Superior temporal gyrus (tissue), 1 donor: ENCODE measurements around the gene DNAH11.
"Not testable (repeated sequence)": the region's sequence is repeated elsewhere in the genome, so short reads cannot be mapped to it uniquely, and the experiment has no call there.

Experiments used
- DNase-seq: peaks from one replicate; pipeline ENCODE4 v3.0.0-alpha.2; 2016; ENCODE audit errors: extremely low spot score

DNAH11 gene

DNA sequence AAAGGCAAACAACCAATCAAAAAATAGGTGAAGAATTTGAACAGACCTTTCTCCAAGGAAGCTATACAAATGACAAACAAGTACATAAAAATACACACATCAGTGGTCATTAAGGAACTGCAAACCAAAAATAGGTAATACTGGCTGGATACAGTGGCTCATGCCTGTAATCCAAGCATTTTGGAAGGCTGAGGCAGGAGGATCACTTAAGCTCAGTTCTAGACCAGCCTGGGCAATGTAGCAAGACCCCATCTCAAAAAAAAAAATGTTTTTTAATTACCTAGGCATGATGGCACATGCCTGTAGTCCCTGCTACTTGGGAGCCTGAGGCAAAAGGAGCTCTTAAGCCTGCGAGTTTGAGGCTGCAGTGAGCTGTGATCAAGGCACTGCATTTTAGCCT, 383.6 kb downstream of the DNAH11 start:
- DNase-seq = no peak

DNA sequence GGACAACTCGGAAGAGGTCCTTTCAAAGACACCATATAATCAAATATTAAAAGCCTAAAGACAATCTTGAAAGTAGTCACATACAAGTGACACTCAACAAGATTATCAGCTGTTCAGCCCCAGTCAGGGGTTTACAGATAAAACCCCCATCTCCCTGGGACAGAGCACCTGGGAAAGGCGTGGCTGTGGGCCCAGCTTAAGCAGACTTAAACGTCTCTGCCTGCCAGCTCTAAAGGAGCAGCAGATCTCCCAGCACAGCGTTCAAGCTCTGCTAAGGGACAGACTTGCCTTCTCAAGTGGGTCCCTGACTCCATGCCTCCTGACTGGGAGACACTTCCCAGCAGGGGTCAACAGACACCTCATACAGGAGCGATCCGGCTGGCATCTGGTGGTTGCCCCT, 384.9 kb downstream of the DNAH11 start:
- DNase-seq = no peak

DNA sequence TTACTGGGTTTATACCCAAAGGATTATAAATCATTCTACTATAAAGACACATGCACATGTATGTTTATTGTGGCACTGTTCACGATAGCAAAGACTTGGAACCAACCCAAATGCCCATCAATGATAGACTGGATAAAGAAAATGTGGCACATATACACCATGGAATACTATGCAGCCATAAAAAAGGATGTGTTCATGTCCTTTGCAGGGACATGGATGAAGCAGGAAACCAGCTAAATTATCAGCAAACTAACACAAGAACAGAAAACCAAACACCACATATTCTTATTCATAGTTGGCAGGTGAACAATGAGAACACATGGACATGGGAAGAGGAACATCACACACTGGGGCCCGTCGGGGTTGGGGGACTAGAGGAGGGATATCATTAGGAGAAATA, 390.5 kb downstream of the DNAH11 start:
- DNase-seq = not testable (repeated sequence)

DNA sequence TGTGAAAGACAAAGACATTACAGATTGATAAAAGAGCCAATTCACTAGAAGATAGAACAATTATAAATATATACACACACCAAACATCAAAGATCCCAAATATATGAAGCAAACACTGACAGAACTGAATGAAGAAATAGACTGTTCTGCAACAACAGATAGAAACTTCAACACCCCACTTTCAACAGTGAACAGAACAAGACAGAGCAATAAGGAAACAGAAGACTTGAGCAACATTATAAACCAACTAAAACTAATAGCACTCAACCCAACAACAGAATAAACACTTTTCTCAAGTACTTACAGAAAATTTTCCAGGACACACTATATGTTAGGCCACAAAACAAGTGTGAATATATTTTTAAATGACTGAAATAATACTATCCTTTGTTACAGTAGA, 392.0 kb downstream of the DNAH11 start:
- no peak for DNase-seq

DNA sequence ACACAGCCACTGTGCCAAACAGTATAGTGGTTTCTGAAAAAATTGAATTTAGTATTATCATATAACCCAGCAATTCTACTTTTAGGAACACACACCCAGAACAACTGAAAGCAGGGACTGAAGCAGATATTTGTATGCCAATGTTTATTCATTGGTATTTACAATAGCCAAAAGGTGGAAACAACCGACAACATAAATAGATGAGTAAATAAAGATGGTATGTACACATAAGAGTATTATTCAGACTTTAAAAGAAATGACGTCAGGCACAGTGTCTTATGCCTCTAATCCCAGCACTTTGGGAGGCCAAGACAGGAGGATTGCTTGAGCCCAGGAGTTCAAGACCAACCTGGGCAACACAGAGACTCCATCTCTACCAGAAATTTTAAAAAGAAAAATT, 395.6 kb downstream of the DNAH11 start:
- no peak for DNase-seq

DNA sequence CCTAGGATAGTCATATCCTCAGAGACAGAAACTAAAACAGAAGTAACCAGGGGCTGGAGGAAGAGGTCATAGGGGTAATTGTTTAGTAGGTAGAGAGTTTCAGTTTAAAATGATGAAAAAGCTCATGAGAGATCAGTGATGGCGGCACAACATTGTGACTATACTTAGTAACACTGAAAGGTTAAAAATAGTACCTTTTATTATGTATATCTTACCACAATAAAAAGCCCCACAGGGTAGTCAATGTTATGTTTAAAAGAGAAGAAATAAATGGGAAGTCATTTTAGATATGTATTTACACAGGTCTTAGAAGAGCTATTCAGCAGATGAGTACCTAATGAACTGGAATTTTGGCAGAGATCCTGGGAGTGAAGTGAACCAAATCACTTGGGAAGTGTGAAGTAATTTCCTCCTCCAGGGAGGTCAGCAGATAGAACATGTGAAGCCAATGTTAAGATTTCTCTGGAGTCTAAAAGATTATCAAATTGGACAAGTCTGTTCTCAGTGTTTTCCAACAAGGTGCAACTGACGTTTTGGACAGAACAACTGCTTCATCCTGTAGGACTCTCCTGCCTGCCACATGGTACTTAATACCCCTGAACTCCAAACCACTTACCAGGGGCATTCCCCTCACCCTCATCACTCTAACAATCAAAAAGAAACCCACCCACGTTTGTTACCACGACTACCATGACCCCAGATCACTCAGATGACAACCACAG, 396.5 kb downstream of the DNAH11 start:
- DNase-seq = no peak

DNA sequence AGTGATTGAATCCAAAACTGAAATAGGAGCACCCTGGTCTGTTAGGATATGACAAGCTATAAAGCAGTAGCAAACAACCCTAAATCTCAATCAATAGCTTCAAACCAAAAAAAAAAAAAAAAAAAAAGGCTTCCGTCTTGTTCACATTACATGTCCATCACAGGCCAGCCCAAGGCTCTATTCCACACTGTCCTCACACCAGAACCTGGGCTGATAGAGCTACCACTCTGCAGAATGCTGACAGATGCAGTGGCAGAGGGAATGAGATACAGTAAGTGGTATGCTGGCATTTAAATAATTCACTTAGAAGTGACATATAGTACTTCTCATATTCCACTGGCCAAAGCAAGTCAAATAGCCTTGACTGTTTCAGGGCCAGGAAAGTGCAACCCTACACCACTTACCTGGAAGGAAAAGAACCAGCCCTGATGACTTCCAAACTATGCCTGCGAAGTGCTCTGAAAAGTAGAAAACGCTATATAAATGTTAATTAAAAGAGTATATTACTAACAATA, 397.1 kb downstream of the DNAH11 start:
- no peak for DNase-seq

DNA sequence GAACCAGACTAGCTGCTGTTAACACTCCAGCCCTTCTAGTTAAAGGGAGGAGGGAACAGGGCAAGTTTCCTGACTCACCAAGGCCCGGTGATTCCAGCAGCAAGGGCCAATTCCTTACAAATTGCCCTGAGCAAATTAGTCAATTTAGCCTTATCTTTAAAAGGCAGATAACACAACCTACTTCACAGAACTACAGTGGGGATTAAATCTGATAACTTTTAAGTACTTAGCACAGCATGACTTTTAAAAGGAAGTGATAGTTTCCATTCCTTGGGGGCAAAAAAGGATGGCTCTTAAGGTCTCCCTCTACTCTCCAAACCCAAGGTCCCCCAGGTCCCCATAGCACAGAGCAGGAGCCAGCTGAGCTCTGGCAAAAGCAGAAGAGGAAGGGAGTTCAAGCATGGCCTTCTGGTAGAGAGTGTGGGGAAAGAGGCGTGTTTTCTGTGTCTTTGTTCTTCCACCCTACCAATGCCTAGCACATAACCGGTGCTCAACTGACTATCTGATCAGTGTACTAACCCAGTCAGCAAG, 398.8 kb downstream of the DNAH11 start:
- no peak for DNase-seq

DNA sequence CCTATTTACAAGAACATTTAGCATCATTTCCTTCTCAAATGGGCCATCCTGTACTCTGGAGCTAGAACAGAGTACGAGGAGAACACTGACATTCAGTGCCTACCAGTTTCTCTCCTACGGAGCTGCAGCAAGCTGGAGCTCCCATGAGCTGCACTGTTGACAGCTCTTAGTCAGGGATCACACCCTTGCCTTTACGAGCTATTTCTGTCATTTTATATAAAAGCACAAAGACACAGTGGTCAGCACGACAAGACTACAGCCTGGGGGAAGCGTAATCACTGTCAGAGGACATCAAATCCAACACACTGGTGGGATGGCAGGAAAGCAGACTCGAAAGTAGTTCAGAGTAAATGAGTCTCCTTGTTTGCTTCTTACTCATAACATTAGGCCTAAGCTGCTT, 400.1 kb downstream of the DNAH11 start:
- peak; percentile 73 for DNase-seq

DNA sequence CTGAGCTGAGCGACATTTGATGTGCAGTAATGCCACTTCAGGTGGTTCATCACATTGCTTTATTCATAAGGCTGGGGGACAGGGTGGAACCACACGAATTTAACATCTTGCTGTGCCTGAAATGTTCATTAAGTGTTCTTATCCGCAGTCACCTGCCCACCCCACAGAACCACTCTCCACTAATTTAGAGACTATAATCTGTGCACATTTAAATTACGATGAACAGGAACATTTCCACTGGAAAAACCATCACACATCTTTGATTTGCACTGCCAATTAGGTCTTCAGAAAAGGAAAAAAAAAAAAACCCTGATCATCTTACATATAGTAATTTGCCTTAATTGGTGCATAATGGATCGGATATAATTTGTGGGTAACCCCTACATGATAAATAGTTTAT, 400.6 kb downstream of the DNAH11 start:
- DNase-seq = no peak

DNA sequence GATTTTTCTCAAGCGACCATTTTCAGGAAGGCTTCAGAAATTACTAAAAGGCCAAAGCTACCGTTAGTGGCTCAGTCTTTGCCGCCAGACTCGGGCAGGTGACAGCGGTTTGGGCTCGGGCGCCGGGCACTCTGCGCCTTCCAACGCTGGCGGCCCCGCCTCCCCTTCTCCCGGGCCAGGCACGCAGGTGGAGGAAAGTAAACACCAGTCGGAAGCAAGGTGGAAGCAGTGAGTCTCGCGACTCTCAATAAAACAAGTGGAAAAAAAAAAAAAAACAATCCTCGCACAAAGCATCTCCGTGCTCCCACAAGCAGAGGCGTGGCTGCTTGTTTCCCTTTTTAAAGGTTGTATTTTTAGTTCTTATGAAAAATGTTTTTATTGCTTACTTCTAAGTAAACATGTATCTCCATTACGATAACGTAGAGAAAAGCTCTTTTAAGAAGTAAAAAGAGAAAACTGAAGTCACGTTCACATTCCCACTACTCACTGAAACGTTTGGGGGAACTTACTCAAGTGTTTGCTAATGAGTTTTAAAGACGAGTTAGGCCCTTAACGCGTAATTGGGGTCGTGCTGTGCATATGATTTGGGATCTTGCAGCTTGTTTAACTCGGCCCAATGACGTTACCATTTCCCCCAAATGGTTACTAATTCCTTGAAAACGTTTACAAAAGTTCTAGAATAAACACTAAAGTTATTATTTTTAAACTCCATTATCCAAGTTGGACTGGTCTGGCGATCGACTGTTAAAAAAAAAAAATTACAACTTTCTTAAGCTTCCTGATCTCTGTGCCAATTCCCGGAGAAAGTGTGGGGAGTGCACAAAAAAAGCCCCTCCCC, 402.0 kb downstream of the DNAH11 start:
- no peak for DNase-seq

DNA sequence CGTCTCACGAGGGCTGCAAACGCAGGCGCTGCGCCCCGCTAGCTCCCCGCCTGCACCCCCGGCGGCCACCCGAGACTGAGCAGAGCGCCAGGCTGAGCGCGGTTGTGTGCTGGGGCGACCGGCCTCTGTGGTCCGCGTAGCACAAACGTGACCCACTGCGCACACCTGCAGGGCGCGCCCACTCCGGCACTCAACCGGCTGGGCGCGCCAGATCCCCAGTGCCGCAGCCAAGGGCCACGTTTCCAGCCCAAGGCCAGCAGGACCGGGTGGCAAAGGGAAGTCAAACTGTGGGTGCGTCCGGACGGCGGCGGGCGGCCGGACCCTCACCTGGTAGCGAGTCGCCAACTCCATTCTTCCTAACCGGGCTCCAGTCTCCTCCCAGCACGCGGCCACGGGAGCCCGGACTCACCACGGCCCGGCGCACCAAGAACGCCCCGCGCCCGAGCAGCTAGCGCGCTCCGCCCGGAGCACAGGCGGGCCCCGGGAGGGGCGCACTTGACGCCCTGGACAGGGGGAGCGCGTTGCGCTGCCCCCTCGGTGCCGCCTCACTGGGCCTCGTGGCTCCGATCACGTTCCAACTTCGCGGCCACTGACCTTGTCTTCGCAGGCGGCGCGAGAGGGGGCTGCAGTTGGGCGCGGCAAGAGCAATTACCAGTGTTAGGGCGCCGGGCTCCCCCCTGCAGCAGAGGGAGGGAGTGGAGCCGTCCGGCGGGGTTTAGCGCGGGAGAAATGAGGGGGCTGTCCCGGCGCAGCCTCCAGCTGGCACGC, 402.8 kb downstream of the DNAH11 start, which contains the start of gene CDCA7L:
Gene CDCA7L (minus strand): TSS at position 446 of the 768 bp plus-strand sequence. CDS start 95 bp downstream, at position 351.
- peak; percentile 57 for DNase-seq

DNA sequence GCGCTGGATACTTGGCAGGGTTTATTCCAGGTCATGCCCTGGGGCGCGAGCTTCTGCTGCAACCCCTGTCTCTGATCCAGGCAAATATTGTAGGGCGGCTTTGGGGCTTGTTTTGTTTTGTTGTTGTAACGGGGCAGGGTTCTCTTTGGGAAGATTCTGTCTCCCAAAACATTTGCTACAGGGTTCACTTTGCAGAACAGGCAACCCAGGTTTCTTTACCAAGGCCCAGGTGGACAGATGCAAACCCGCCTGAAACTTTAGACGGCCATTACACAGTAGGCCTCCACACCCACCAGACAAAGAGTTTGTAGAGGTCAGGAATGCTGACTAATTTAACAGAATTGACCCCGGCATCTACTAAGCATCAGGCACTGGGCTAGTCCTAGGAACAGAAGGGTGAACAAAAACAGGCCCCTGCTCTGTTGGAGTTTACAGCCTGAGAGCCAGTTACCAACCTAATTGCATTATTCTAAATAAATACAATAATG, 403.4 kb downstream of the DNAH11 start:
- no peak for DNase-seq

DNA sequence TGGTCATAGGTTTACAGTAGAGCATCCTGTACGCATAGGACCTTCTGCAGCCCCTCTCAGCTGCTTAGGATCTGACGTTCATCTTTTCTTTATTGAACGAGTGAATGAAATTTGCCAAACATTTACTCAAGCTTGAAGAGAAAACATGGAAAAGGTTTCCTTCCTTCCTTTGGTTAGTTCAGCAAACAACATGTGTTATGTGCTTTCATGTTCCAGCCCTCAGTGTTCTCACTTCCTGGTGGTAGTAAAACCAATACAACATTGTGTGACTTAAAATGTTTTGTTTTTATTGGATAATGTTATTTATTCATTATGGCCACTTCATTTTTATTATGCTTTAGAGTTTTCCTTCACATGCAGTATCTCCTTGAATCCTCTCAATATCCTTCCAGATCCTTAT, 404.2 kb downstream of the DNAH11 start:
- no peak for DNase-seq

DNA sequence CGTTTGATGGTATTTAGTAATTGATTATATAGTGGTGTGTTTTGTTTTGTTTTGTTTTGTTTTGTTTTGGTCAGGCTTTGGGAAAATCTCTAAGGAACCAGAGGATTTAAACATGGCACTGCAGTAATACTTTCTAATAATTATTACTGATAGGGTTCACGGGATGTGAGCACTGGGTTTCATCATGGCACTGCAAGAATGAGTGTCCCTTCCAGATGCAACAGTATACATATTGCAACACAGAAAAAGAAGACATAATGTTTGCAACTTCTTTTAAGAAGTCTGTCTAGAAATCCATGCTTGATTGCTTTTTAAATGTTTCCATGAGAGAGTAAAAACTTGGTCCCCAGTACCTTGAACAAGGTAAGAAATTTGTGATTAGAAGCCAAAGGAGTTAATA, 405.1 kb downstream of the DNAH11 start:
- no peak for DNase-seq

DNA sequence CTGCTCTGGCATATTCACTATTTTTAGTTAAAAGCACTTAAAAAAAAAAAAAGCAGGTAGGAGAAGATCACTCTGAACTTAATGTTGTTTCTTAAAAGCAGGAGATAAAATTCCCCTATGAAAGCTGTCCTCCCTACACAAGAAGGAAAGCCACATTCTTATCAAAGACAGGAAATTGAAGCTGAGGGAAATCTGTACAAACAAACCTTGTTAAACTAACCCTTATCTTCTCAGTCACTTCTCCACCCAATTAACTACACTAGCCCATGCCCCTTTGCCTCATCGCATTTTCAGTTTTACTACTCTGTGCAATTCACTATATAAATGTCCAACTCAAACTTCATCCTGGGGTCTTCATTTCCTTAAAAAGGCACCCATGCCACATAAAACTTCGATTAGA, 405.5 kb downstream of the DNAH11 start:
- no peak for DNase-seq

DNA sequence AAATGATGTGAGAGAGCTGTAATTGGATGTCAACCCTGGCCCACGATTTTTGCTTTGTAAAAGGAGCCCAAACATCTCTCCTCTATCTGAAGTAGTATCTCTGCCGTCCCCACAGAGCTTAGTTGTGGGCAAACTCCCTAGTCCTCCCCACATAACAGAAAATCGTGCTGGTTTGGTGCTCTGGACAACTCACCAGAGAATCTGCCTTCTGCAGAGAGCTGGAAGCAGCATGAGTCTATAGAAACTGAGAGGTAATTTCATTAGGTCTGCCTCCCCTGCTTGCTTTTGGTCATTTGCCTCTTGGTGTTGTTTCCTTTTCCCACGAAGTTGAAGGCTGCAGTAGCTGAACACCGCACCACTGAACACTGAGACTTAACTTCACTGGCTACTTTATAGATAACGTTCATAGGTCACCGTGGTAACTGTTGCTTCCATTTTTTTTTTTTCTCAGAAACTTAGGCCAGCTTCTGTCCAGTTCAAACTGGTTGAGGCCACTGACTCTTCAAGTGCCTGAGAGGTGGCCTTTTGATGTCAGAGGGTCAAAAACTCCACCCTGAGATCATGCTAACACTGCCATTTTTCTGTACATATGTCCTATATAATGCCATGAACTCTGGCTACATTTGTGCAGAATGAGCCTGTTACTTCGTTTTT, 406.2 kb downstream of the DNAH11 start:
- no peak for DNase-seq
